Stimulated activated CD4-positive, alpha-beta T cell treated with anti-CD3 and anti-CD28 coated beads, Interleukin-1b, Interleukin-23, amount 100 ng/mL, for 4 hours (primary cell): Measurements from ENCODE around the gene LDLRAD4.
"Not testable (repeated sequence)": the region's sequence is repeated elsewhere in the genome, so short reads cannot be mapped to it uniquely, and the experiment has no call there.

Source experiments
- DNase-seq, 2 donors: peaks; one replicate each; pipeline ENCODE4 v3.0.0-alpha.2; 2020; ENCODE audit warnings: low read depth in 2 of 2

Gene LDLRAD4

DNA sequence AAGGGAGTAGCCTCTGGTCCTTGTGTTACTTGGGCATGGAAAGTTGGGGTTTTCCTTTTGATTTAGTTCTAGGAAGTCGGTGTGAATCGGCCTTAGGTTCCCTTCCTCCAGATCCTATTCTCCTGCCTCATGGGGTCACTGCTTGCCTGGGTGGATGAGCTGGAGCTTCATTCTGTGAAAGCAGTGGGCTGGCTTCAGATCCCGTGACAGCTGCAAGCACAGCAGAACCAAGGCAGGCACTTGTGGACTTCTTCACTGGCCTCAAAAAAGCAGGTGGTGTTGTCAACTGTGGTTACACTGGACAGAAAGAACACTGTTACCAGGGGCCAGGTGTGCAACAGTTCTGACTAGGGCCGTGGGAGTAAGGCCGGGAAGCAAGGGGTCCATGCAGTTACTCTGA, 243.4 kb downstream of the LDLRAD4 start:
- no peak for DNase-seq

DNA sequence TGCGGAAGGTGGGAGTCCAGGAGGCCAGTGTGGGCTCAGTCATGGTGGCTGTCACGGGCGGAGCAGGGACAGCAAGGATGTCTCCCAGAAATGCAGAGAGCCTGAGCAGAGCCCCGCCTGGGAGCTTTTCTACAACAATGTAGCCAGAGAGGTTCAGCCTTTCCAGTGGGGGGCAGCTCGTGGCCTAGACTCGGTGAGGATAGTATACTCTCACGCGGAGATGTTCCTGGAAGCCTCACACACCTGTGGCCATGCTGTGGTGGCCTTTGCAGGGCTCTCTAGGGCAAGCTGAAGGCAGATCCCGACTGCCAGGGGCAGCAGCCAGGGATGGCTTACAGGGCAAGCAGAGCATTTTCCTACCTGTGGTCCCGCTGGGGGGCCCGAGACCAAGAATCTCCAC, 244.1 kb downstream of the LDLRAD4 start:
- no peak for DNase-seq

DNA sequence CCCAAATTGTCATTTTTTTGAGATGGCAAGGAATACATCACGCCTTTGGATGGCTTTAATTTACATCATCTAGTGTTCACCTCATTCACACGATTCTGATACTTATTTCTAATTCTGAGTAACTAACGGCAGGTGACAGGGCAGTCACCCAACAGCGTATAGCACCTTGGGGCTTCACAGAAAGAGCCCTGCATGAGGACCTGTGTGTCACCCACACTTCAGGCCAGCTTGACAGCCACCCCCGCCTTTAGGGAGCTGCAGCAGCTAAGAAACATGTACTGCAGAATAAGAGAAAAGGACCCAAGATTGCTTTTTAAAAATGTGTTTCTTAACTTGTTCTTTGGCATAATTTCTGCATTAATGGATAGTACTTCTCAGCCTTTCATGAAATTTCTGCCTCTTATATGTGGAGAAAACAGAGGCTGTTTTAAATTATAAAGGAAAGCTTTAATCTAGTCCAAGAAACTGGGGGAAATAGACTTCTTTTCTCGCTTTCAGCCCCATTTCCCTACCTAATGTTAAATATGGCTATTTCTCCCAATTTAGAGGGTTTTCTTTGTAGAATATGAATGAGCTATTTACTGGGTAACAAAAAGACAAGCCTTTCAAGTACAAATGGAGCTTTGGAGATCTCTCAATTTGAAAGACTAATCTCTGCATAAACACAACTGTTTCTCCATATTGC, 245.1 kb downstream of the LDLRAD4 start:
- DNase-seq = no peak

DNA sequence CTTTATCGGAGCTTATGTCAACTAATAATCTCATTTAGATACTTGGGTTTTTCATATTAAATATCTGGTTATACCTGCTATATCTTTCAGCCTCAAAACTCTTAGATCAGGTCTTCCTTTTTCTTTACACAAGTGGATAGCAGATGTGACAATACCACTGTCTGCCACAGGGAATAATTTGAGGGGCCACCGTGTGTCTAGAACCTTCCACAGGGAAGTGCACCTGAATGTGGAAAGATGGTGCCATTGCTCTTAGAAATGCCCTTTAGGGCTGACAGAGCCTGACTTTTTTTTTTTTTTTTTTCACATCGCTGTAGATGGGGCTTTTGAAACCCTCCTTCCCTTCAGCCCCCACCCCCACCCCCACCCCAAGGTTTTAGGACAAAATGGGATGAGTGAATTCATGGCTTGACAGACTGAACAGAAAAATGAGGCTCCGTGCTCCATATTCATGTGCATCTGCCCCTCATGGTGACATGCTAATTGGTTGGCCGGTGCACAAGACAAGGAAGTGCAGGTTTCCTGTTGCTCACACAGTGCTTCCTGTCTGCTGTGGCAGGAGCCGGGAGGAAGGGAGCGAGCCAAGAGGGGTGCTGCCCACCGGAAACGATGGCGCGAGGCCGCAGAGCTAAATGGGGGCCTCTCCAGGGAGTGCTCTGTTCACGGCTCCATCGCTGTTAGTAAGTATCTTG, 246.0 kb downstream of the LDLRAD4 start:
- peak; percentile 37 to 42 for DNase-seq

DNA sequence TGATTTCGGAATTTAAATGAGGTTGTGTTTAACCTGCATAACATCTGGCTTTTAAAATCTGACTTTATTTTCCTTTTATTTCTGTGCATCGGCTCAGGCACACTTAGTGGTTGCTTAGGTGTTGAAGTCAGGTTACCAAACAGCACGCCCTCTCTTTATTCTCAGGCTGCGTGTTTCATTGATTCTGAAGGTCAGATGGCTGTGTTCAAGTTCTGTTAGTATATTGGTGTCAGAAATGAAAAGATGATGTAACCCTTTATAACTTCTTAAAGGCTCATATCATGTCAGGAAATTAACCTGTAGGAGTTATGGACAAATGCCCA, 246.5 kb downstream of the LDLRAD4 start:
- no peak for DNase-seq

DNA sequence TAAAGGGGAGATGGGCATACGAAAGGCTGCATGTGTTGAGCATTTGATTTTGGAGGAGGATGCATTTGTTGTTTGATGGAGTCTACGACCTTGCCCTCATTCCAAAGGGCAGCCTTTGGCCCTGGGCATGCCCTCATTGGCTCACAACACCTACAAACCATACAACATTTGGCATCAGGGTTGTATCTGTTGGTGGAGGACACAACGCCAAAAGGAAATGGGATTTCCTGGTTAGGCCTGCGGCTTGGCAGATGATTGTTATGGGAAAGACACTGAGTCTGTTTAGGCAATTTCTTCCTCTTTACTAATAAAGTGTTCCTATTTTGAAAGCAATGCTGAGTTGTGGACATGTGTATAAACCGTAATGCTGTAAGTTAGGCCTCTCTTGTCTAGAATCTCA, 246.9 kb downstream of the LDLRAD4 start:
- no peak for DNase-seq

DNA sequence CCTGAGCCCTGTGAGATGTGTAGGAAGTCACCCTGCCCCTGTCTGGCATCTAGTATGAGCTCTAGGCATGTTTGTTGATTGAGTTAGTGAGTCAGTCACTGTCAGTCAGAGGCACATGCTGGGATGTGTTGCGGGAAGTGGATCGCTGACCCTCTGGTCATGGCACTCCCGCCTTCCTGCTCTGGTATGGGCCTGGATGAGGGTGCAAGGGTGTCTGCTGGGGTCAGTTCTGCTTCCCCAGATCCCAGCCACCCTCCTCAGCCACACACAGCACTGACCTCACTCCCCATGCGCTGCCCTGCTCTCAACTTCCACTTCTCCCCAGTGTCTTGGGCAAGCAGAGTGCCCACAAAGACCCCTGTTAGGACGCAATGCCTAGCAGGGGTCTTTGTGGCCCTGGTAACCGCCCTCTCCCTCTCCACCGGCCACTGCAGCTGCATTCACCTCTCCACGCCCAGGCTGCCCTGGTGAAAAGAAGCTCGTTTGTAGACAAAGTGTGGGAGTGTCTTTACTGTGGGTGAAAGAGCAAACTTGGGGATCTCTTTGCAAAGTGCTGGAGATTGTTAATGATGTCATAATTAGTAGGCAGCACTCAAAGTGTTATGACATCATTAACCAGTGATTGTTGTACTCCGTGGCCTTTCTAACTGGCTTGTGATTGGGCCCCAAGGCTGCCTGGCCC, 252.1 kb downstream of the LDLRAD4 start:
- DNase-seq = no peak

DNA sequence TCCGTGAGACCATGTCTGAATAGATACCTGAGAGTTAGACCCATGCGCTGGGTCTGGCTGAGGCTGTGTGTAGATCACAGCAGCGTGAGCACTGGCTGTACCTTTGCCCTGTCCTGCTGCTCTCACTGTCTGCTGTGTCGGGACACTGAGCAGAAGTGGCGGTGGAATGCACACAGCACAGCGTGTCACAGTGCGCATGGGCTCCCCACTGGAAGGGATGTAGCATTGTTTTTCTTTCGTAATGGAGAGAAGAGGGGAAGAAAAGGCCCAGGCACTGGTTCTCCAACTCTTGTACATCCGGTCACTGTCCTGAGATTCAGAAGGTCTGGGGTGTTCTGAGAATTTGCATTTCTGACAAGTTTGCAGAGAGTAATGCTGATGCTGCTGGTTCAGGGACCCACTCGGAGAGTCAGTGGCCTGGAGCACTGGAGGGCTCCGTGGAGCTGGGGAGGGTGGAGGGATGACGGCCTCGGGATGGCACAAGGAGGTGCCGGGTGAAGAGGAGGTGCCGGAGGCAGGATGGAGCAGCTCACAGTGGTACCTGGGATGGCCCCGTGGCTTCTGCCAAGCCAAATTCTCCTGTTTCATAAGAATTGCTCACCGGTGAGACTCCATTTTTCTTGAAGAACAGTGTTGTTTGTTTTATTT, 252.8 kb downstream of the LDLRAD4 start:
- DNase-seq = no peak

DNA sequence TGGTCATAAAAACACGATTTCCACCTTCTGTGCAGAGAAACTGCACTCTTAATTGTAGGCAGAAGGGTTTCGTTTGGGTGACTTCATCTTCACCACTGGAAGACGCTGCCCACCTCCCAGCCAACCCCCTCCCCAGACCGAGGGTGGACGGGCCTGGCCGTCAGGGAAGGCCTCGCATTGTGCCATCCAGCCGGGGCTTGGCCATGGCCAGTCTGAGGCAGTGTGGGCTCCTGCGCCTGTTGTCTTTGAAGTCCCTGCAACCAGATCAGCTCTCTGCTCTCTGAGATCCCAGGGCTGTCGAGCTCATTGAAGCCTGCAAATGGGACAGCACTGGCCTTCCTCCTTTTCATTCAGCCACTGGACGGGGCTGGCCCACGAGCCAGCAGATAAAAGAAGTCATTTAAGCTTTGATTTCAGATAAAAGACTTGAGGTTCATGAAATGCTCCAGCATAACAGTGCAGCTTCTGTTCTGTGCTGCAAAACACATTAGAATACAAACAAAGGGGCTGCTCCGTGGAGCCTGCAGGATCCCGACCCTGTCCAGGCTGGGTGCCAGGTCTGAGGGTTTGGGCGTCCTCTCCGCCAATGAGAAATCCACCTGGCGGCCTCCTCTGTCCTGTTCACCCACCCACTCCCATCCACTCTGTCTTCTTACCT, 253.5 kb downstream of the LDLRAD4 start:
- DNase-seq = no peak

DNA sequence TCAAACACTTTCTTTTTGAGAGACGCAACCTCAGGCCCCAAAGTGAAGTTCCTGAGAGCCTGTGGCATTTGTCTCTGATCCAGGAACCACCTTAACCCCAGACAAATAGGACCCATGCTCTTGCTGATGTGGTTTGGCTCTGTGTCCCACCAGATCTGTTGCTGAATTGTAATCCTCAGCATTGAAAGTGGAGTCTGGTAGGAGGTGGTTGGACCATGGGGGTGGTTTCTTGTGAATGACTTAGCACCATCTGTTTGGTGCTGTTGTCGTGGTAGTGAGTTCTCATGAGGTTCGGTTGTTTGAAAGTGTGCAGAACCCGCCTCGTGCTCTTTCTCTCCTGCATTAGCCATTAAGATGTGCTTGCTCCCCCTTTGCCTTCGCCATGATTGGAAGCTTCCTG, 255.2 kb downstream of the LDLRAD4 start:
- DNase-seq = no peak

DNA sequence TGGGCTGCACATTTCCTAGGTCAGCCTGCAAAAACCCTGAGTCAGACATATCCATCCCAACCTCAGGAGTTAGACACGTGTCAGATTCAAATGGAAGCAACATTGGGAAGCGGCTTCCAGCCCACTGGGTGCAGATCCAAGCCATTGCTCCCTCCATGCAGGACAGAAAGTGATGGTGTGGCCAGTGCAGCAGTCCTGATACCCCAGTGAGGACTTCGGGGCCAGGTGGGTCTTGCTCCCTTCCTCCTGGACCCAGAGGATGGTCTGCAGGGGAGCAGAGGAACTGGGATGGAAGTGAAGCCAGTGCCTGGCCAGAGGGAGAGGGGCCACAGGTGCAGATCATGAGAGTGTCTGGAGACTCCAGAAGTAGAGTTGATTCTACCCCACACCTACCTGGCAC, 255.8 kb downstream of the LDLRAD4 start:
- no peak for DNase-seq

DNA sequence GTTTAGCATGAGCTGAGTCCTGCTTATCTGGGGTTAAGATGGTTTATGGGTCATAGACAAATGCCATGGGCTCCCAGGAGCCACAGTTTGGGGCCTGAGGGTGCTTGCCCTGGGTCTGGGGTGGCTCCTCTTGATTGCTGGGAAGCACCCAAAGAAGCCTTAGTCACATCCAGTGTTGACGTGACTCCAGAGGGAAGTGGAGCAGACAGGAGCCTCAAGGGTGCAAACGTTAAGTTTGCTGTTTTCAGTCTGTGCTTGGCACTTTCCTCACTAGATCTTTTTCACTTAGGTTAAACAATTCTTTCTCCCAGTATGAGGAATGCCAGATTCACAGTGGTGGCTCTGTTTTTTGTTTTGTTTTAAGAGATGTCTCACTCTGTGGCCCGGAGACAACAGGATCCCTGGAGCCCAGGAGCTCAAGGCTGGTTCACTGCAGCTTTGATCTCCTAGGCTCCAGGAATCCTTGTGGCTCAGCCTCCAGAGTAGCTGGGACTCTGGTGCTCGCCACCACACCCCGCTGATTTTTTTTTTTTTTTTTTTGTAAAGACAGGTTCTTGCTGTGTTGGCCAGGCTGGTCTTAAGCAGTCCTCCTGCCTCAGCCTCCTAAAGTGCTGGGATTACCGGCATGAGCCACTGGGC, 256.5 kb downstream of the LDLRAD4 start:
- DNase-seq = no peak

DNA sequence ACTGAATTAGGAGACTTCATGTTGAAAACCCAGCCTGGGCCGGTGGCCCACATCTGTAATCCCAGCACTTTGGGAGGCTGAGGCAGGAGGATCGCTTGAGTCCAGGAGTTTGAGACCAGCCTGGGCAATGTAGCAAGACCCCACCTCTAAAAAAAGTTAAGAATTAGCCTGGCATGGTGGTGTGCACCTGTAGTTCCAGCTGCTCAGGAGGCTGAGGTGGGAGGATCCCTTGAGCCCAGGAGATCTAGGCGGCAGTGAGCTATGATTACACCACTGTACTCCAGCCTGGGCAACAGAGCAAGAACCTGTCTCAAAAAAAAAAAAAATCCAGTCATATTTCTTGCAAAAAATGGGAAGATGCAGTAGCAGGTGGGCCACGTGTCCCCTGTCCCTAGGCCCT, 257.8 kb downstream of the LDLRAD4 start:
- not testable (repeated sequence) for DNase-seq

DNA sequence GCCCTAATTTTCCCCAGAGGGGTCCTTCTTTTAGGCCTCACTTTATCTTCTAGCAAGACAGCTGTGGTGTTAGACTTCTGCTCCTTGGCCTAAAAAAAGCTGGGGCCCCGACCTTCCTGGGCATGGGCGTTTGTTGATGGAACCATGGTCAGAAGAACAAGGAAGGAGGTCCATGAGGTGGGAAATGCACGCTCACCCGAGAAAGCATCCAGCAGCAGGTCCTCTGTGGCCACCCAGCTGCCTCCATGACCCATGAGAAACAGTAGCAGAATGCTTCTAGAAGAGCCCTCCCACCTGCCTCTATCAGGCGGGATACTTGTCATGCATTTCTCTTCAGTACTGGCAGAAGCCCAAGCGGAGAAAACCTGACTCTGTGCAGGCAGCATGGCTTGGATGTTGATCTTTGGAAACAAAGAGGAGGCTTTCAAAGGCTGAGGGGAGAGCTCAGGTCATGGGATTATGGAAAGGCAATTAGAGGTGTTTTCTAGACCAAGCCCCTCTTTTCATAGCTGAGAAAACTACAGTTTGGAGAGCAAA, 258.7 kb downstream of the LDLRAD4 start:
- DNase-seq = no peak

DNA sequence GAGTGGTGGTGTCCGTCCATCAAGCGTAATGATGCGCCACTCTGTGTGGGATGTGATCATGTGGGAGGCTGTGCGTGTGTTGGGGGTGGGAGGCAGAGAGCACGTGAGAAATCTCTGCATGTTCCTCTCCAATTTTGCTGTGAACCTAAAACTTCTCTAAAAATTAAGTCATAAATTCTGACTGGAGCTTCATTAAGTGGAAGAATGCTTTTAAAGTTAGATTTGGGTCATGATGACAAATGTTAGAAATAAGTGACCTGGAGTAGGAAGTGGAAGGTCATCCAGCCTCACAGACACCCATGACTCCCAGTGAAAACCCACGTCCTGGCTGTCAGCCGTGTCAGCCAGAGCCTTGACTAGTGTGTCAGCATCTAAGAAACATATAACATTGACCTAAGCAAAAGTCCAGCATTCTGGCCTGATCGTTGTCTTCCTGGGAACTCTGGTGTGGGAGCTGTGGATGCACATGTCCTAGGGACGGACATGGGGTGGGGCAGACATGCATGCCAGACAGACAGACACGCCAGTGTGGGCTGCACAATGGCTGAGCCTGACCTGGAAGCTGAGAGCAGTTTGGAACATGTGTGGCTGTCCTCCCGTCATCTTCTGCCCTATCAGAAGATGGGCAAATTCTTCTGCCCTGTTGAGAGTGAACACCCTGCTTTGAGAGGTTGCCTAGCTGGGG, 262.2 kb downstream of the LDLRAD4 start:
- no peak for DNase-seq

DNA sequence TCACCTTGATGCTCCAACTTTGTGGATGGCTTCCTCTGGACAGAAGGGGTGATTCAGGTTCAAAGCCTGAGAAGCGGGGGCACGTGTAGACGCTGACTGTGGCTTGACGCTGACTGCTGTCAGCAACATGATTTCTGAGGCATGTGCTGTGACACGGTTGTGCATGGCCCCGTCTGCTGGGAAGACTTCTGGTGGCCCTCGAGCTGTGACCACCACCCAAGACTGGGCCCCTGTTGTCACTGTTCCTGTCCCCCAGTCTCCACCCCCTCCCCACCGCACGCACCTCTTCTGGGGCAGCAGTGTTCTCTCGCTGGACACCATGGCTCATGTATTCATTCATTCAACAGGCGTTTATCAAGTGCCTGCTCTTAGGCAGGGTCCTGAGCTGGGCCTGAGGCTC, 262.8 kb downstream of the LDLRAD4 start:
- DNase-seq = no peak

DNA sequence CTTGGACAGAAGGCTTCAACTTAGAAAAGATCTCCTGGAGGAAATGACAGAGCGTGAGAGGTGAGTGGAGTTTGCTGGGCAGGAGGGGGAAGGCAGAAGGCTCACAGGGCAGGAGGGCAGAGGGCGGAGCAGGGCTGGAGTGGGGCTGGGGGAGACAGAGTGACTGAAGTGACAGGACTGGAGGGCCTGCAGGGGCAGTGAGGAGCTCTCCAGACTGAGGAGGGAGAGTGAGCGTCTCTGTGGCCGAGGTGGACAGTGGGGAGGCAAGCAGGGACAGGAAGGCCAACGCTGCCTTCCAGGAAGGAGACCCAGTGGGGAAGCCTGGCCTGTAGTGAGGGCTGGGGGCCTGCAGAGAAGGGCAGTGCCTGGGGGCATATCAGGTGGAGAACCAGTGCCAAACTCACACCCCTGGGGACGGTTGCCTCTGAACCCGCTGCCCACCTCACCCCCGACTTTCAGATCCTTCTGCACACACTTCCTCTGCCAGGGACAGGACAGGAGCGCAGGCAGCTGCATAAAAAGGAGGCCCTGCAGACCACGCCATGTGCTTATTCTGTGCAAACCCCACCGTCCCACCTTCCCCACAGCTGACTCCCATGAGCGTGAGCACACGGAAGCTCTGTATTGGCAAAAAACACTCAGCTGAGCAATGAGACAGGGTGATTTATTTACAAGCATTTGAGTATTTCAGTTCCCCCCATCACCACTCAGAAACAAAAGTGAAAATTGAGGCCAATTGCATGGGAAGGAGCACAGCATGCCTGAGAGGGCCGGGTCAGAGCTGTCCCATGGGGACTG, 263.5 kb downstream of the LDLRAD4 start:
- DNase-seq = no peak

DNA sequence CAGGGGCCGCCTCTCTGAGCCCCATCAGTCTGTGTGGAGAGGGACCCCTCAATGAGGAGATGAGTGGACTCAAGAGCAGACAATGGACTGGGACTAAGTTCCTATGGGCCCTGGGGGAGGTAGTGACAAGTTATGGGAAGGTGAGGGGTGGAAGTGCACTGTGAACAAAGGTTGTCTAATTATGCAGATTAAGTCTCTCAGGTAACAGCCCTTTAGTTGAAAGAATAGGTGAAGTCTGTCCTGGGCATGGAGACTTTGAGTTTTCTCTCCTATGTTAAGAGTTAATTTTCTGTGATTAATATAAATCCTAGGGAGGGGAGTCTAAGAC, 264.0 kb downstream of the LDLRAD4 start:
- DNase-seq = no peak

DNA sequence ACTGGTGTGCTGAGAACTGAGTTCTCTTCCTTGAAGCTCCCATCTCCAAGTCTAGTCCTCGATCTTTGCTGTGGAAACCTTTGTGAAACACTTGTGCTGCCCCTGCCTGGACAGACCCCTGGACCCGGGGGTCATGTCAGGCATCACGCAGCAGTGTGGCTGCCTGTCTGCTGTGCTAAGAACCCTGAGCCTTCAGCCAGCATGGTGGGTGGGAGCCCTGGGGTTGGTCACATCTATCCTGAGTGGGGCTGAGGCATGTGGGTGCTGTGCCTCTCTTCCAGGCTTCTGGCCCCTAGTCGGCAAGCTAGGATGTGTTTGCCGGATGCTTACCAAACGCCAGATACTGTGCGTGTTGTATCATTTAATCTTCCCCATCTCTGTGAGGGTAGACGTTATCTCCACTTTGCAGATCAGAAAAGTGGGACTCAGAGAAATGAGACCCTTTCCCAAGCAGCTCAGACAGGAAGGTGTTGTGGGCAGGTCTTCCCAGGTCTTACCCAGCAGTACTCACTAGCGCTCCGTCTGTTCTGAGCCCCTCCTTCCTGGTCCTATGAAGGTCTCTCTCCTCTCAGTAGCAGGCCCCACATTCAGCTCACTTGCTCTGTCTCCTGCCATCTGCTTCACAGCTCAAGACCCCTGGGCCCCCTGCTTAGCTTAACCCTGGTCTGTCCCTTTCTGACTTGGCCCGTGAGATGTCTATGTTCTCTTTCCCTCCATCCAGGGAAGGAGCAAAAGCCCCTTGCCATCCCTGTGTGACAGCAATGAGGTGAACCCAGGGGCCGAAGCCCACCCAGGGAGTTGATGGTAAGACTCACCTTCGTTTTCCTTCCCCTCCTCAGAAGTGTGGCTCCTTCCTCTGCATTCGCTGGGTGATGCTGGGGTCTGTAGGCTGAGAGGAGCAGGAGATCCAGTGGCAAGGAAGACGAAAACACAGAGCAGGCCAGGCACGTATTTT, 265.0 kb downstream of the LDLRAD4 start:
- DNase-seq = no peak
